HEK293 (cell line): Measurements from ENCODE around the gene NEUROD4.

Experiments
- CTCF ChIA-PET: fragments of 350-600 bp; formaldehyde crosslinking; extraction: SDS; loops from one replicate; lab custom pipeline; 2021; ENCODE audit warnings: antibody characterized with exemption; lab: Yijun Ruan, JAX
- POLR2A ChIA-PET: fragments of 300-600 bp; formaldehyde crosslinking; extraction: SDS; loops from one replicate; lab custom pipeline; 2020; ENCODE audit warnings: antibody characterized with exemption, inconsistent platforms; lab: Yijun Ruan, JAX
- H3K27ac ChIP-seq: fragments of 200-500 bp; sonication (Bioruptor generic); 2 replicates; pipeline ENCODE4 v1.5.1; 2014; ENCODE audit warnings: low read depth, low read length, control low read depth, inconsistent platforms; ENCODE audit errors: extremely low read depth
- H3K36me3 ChIP-seq, 2 experiments: fragments of 200-500 bp in 1 of 2; sonication (Bioruptor generic) in 1 of 2; 1 replicate in 1 of 2; 2 replicates in 1 of 2; pipeline ENCODE4 v1.5.1; 2014 to 2017; ENCODE audit warnings: inconsistent platforms in 2 of 2, low read length in 2 of 2; ENCODE audit not compliant: control insufficient read depth in 2 of 2, insufficient read depth in 1 of 2
- H3K4me1 ChIP-seq: fragments of 200-500 bp; sonication (Bioruptor generic); 2 replicates; pipeline ENCODE4 v1.5.1; 2014; ENCODE audit warnings: mild to moderate bottlenecking, low read length, inconsistent platforms; ENCODE audit not compliant: control insufficient read depth, insufficient read depth
- H3K4me3 ChIP-seq: 2 replicates; pipeline ENCODE4 v1.5.1; 2011; ENCODE audit warnings: low read depth, mild to moderate bottlenecking, control low read depth, low read length, moderate library complexity
- H3K9me3 ChIP-seq: fragments of 200-500 bp; sonication (Bioruptor generic); 2 replicates; pipeline ENCODE4 v1.5.1; 2014; ENCODE audit warnings: low read depth, low read length, inconsistent platforms; ENCODE audit not compliant: control insufficient read depth, insufficient read depth
- KLF10 ChIP-seq: fragments of 450-650 bp; IDR thresholded peaks from 2 replicates; pipeline ENCODE4 v1.5.1; 2018; ENCODE audit warnings: missing biosample characterization, mild to moderate bottlenecking, missing genetic modification characterization
- TCF7L2 ChIP-seq: IDR thresholded peaks from 2 replicates; pipeline ENCODE4 v1.6.1; 2011; ENCODE audit warnings: low read depth, mild to moderate bottlenecking, inconsistent platforms, low read length, moderate library complexity, borderline replicate concordance
- ZFP37 ChIP-seq: fragments of 450-650 bp; formaldehyde crosslinking; IDR thresholded peaks from 2 replicates; pipeline ENCODE4 v1.5.1; 2016; ENCODE audit warnings: missing biosample characterization, missing genetic modification characterization
- ZFP41 ChIP-seq: fragments of 450-650 bp; formaldehyde crosslinking; IDR thresholded peaks from 2 replicates; pipeline ENCODE4 v1.5.1; 2016; ENCODE audit warnings: missing biosample characterization, missing genetic modification characterization, borderline replicate concordance
- ZNF140 ChIP-seq: fragments of 450-650 bp; formaldehyde crosslinking; IDR thresholded peaks from 2 replicates; pipeline ENCODE4 v1.5.1; 2016; ENCODE audit warnings: missing biosample characterization, missing genetic modification characterization
- ZNF155 ChIP-seq: fragments of 450-650 bp; formaldehyde crosslinking; IDR thresholded peaks from 2 replicates; pipeline ENCODE4 v1.5.1; 2016; ENCODE audit warnings: missing biosample characterization, missing genetic modification characterization
- ZNF16 ChIP-seq: fragments of 450-650 bp; formaldehyde crosslinking; IDR thresholded peaks from 2 replicates; pipeline ENCODE4 v1.5.1; 2016; ENCODE audit warnings: low read depth, missing biosample characterization, missing genetic modification characterization
- ZNF214 ChIP-seq: fragments of 450-650 bp; formaldehyde crosslinking; IDR thresholded peaks from 2 replicates; pipeline ENCODE4 v1.5.1; 2017; ENCODE audit warnings: missing biosample characterization, mild to moderate bottlenecking, missing genetic modification characterization, borderline replicate concordance
- ZNF23 ChIP-seq: fragments of 450-650 bp; formaldehyde crosslinking; IDR thresholded peaks from 2 replicates; pipeline ENCODE4 v1.5.1; 2016; ENCODE audit warnings: missing biosample characterization, missing genetic modification characterization, borderline replicate concordance
- ZNF248 ChIP-seq: fragments of 450-650 bp; formaldehyde crosslinking; IDR thresholded peaks from 2 replicates; pipeline ENCODE4 v1.5.1; 2017; ENCODE audit warnings: missing biosample characterization, missing genetic modification characterization
- ZNF394 ChIP-seq: fragments of 450-650 bp; formaldehyde crosslinking; IDR thresholded peaks from 2 replicates; pipeline ENCODE4 v1.5.1; 2016; ENCODE audit warnings: missing biosample characterization, missing genetic modification characterization, mild to moderate bottlenecking, moderate library complexity, borderline replicate concordance
- ZNF404 ChIP-seq: fragments of 450-650 bp; formaldehyde crosslinking; IDR thresholded peaks from 2 replicates; pipeline ENCODE4 v1.5.1; 2017; ENCODE audit warnings: missing biosample characterization, missing genetic modification characterization
- ZNF433 ChIP-seq: fragments of 450-650 bp; formaldehyde crosslinking; IDR thresholded peaks from 2 replicates; pipeline ENCODE4 v1.5.1; 2016; ENCODE audit warnings: missing biosample characterization, missing genetic modification characterization, low read depth
- ZNF510 ChIP-seq: fragments of 450-650 bp; formaldehyde crosslinking; IDR thresholded peaks from 2 replicates; pipeline ENCODE4 v1.5.1; 2018; ENCODE audit warnings: mild to moderate bottlenecking, missing genetic modification characterization, missing biosample characterization; ENCODE audit not compliant: insufficient replicate concordance
- ZNF76 ChIP-seq: fragments of 450-650 bp; formaldehyde crosslinking; IDR thresholded peaks from 2 replicates; pipeline ENCODE4; 2016; ENCODE audit warnings: low read depth, missing biosample characterization, missing genetic modification characterization, borderline replicate concordance
- ZNF777 ChIP-seq: fragments of 450-650 bp; formaldehyde crosslinking; IDR thresholded peaks from 2 replicates; pipeline ENCODE4 v1.5.1; 2017; ENCODE audit warnings: missing biosample characterization, missing genetic modification characterization, borderline replicate concordance
- ZNF792 ChIP-seq: fragments of 450-650 bp; formaldehyde crosslinking; IDR thresholded peaks from 2 replicates; pipeline ENCODE4 v1.5.1; 2016; ENCODE audit warnings: missing biosample characterization, missing genetic modification characterization
- ZNF837 ChIP-seq: fragments of 450-650 bp; formaldehyde crosslinking; IDR thresholded peaks from 2 replicates; pipeline ENCODE4 v1.5.1; 2016; ENCODE audit warnings: missing biosample characterization, missing genetic modification characterization
- TF ChIP-seq, protein P1 (sequence below): fragments of 450-650 bp; formaldehyde crosslinking; IDR thresholded peaks from 2 replicates; pipeline ENCODE4 v1.5.1; 2016; ENCODE audit warnings: missing biosample characterization, missing genetic modification characterization
- TF ChIP-seq, protein P2 (sequence below): fragments of 450-650 bp; formaldehyde crosslinking; IDR thresholded peaks from 2 replicates; pipeline ENCODE4 v1.5.1; 2016; ENCODE audit warnings: missing biosample characterization, missing genetic modification characterization
- TF ChIP-seq, protein P3 (sequence below): fragments of 450-650 bp; formaldehyde crosslinking; IDR thresholded peaks from 2 replicates; pipeline ENCODE4 v1.5.1; 2016; ENCODE audit warnings: missing biosample characterization, missing genetic modification characterization, low read depth

NEUROD4 gene

DNA sequence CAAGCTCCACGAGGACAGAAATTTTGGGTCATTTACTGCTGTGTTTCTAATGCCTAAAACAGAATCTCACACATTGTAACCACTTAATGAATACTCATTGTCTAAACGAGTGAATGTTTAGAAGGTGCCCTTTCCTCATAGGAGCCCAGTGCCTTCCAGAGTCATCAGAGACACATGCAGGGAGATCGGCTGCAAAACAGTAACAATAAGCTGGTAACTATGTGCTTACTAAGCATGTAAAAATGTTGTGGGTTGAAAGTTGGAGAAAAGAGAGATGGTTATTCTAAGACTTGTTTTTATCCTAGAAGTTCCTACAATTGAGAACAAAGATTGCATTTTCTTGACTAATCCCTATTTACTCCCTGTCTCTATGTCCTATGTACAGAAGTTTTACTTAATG lies 42.6 kb upstream of the NEUROD4 start:
- Histone ChIP-seq H3K27ac (no peak overlapping the region), H3K4me3 (no peak overlapping the region), H3K9me3 (no peaks in the 10 kb centered on the region), H3K4me1 (no peaks in the 10 kb centered on the region), H3K36me3 (no peaks in the 10 kb centered on the region)
- TF ChIP-seq ZNF16 (tag by site-specific recombination) (no peak), ZFP37 (tag by site-specific recombination) (no peak), ZNF837 (no peak), ZNF777 (tag by site-specific recombination) (no peak), ZNF248 (tag by site-specific recombination) (no peak), ZNF433 (tag by site-specific recombination) (no peak), ZNF76 (tag by site-specific recombination) (no peak), ZFP41 (no peak), ZNF214 (tag by site-specific recombination) (no peak), ZNF404 (no peak), TCF7L2 (no peak), KLF10 (tag by site-specific recombination) (no peak), ZNF23 (tag by site-specific recombination) (no peak), ZNF140 (no peak)
- TF ChIP-seq, protein P1, sequence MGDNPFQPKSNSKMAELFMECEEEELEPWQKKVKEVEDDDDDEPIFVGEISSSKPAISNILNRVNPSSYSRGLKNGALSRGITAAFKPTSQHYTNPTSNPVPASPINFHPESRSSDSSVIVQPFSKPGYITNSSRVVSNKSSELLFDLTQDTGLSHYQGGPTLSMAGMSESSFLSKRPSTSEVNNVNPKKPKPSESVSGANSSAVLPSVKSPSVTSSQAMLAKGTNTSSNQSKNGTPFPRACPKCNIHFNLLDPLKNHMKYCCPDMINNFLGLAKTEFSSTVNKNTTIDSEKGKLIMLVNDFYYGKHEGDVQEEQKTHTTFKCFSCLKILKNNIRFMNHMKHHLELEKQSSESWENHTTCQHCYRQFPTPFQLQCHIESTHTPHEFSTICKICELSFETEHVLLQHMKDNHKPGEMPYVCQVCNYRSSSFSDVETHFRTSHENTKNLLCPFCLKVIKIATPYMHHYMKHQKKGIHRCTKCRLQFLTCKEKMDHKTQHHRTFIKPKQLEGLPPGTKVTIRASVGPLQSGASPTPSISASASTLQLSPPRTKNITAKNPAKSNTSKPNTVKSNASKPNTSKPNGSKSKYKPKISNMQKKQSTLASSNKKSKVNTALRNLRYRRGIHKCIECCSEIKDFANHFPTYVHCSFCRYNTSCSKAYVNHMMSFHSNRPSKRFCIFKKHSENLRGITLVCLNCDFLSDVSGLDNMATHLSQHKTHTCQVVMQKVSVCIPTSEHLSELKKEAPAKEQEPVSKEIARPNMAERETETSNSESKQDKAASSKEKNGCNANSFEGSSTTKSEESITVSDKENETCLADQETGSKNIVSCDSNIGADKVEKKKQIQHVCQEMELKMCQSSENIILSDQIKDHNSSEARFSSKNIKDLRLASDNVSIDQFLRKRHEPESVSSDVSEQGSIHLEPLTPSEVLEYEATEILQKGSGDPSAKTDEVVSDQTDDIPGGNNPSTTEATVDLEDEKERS: no peak
- ChIA-PET POLR2A (interaction anchor here (0.6 kb wide), 1 partner anchor 1903 kb away, joined by 8 read pairs; no protein-coding TSS in a partner anchor), CTCF (interaction anchor here (0.8 to 0.9 kb wide), 2 partner anchors 16 to 19 kb away, joined by 3 read pairs; no protein-coding TSS in a partner anchor)

DNA sequence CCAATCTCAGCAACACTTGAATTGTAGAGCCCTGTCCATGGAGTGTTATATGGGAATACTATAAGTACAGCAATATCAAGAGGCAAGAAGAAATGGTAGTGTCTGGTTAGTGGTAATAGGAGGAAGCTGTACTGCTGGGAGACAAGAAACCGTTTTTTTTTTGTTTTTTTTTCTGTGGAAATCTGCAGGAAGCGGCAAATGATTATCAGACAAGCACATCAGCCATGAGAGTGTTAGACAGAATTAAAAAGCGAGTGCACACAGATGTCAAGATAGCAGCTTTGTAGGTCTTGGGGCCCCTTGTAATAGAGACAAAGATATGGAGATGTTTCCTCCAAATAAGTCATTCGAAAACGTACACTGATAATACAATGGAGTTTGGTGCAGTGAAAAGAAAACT lies 41.9 kb upstream of the NEUROD4 start:
- Histone ChIP-seq H3K9me3 (no peaks in the 10 kb centered on the region), H3K4me3 (no peak overlapping the region), H3K4me1 (no peaks in the 10 kb centered on the region), H3K27ac (no peak overlapping the region), H3K36me3 (no peaks in the 10 kb centered on the region)
- POLR2A ChIA-PET: interaction anchor here (0.6 kb wide), 1 partner anchor 1904 kb away, joined by 8 read pairs; no protein-coding TSS in a partner anchor
- no peak for TF ChIP-seq ZNF394
- no peak for TF ChIP-seq ZNF792 (tag by site-specific recombination)
- TF ChIP-seq ZNF155 (tag by site-specific recombination): no peak
- TF ChIP-seq TCF7L2: no peak
- TF ChIP-seq, protein P2, sequence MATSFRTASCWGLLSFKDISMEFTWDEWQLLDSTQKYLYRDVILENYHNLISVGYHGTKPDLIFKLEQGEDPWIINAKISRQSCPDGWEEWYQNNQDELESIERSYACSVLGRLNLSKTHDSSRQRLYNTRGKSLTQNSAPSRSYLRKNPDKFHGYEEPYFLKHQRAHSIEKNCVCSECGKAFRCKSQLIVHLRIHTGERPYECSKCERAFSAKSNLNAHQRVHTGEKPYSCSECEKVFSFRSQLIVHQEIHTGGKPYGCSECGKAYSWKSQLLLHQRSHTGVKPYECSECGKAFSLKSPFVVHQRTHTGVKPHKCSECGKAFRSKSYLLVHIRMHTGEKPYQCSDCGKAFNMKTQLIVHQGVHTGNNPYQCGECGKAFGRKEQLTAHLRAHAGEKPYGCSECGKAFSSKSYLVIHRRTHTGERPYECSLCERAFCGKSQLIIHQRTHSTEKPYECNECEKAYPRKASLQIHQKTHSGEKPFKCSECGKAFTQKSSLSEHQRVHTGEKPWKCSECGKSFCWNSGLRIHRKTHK (tag by site-specific recombination): no peak
- CTCF ChIA-PET: interaction anchor here (0.8 kb wide), 1 partner anchor 90 kb away, joined by 3 read pairs; no protein-coding TSS in a partner anchor

DNA sequence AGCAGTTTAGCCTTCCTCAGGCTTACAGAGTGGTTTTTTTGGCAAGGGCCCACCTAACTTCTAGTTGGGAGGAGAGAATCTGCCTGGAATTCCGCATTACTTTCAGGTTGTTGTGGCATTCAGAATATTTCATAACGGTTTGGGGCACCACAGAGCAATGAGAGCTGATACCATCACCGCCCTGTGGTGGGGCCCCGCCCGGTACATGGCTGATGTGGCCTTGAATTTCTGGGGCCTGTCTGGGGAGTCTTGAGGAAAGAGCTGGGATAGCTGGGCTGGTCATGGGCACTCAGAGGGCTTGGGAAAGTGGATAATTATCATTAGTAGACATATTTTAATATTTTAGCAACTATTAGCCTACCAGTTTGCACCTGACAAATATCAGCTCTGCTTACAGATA lies 39.4 kb upstream of the NEUROD4 start:
- TF ChIP-seq ZNF214 (tag by site-specific recombination) (no peak), ZNF510 (tag by site-specific recombination) (no peak)
- TF ChIP-seq, protein P3, sequence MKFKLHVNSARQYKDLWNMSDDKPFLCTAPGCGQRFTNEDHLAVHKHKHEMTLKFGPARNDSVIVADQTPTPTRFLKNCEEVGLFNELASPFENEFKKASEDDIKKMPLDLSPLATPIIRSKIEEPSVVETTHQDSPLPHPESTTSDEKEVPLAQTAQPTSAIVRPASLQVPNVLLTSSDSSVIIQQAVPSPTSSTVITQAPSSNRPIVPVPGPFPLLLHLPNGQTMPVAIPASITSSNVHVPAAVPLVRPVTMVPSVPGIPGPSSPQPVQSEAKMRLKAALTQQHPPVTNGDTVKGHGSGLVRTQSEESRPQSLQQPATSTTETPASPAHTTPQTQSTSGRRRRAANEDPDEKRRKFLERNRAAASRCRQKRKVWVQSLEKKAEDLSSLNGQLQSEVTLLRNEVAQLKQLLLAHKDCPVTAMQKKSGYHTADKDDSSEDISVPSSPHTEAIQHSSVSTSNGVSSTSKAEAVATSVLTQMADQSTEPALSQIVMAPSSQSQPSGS (tag by site-specific recombination): no peak
- Histone ChIP-seq H3K4me3 (no peak overlapping the region), H3K9me3 (no peaks in the 10 kb centered on the region), H3K36me3 (no peaks in the 10 kb centered on the region), H3K27ac (no peak overlapping the region), H3K4me1 (no peaks in the 10 kb centered on the region)
- CTCF ChIA-PET: interaction anchor here (0.6 to 0.8 kb wide), 4 partner anchors 13 to 148 kb away, joined by 3 to 4 read pairs (median 3); no protein-coding TSS in a partner anchor
- POLR2A ChIA-PET: no interaction called here
